HTERT RPE-1 (cell line): Measurements from ENCODE around the gene HDAC5.
"Not testable (repeated sequence)": the region's sequence is repeated elsewhere in the genome, so short reads cannot be mapped to it uniquely, and the experiment has no call there.

Source experiments
- in situ Hi-C: fragments of 300-500 bp; cut with MboI; formaldehyde crosslinking; loops from 4 replicates; pipeline ENCODE4 v1.14.3; 2020; ENCODE audit warnings: low sequenced_read_pairs

Gene HDAC5

GRCh38 chr17:44112284-44113280, 10.9 kb downstream of the HDAC5 start:
- in situ Hi-C loops = no loop called here

- in situ Hi-C loops = no loop called here
Measured at GRCh38 chr17:44111777-44112176, 11.7 kb downstream of the HDAC5 start.

GRCh38 chr17:44110823-44111633, 12.4 kb downstream of the HDAC5 start:
- in situ Hi-C loops = no loop called here

- in situ Hi-C loops = no loop called here
Measured at GRCh38 chr17:44110011-44110686, 13.3 kb downstream of the HDAC5 start.

GRCh38 chr17:44109312-44109630, 14.2 kb downstream of the HDAC5 start:
- in situ Hi-C loops = no loop called here

GRCh38 chr17:44108440-44109311, 14.8 kb downstream of the HDAC5 start:
- in situ Hi-C loops = no loop called here

- in situ Hi-C loops = no loop called here
Measured at GRCh38 chr17:44106801-44107200, 16.6 kb downstream of the HDAC5 start.

- in situ Hi-C loops = no loop called here
Measured at GRCh38 chr17:44105941-44106340, 17.5 kb downstream of the HDAC5 start.

GRCh38 chr17:44105483-44105882, 18.0 kb downstream of the HDAC5 start:
- in situ Hi-C loops = no loop called here

- in situ Hi-C loops = no loop called here
Measured at GRCh38 chr17:44102849-44103622, 20.4 kb downstream of the HDAC5 start.

GRCh38 chr17:44101858-44102257, 21.6 kb downstream of the HDAC5 start:
- in situ Hi-C loops = not testable (repeated sequence)

GRCh38 chr17:44097110-44097958, 26.1 kb downstream of the HDAC5 start:
- in situ Hi-C loops = no loop called here

- in situ Hi-C loops = no loop called here
Measured at GRCh38 chr17:44095647-44096496, 27.6 kb downstream of the HDAC5 start.

GRCh38 chr17:44095388-44095646, 28.1 kb downstream of the HDAC5 start:
- in situ Hi-C loops = no loop called here

GRCh38 chr17:44094701-44095387, 28.6 kb downstream of the HDAC5 start:
- in situ Hi-C loops = no loop called here

- in situ Hi-C loops = no loop called here
Measured at GRCh38 chr17:44093231-44093900, 30.1 kb downstream of the HDAC5 start.

- in situ Hi-C loops = no loop called here
Measured at GRCh38 chr17:44092051-44092450, 31.4 kb downstream of the HDAC5 start.
